Dendritic cell treated with granulocyte-macrophage colony-stimulating factor and Interleukin-4, amounts not matched to agents 40 ng/mL and 50 ng/mL, for 4 days (primary cell): Measurements from ENCODE around the gene DRC7.
"Not testable (repeated sequence)": the region's sequence is repeated elsewhere in the genome, so short reads cannot be mapped to it uniquely, and the experiment has no call there.

Source experiments
- H3K27ac Mint-ChIP-seq: one replicate; pipeline ENCODE4 v1.8.0; 2022; ENCODE audit warnings: mild to moderate bottlenecking, mixed read lengths
- H3K27me3 Mint-ChIP-seq: one replicate; pipeline ENCODE4 v1.8.0; 2022; ENCODE audit warnings: mild to moderate bottlenecking, mixed read lengths
- H3K36me3 Mint-ChIP-seq: one replicate; pipeline ENCODE4 v1.8.0; 2022; ENCODE audit warnings: low read depth, mixed read lengths
- H3K4me1 Mint-ChIP-seq: one replicate; pipeline ENCODE4 v1.8.0; 2022; ENCODE audit warnings: low read depth, mixed read lengths
- H3K4me3 Mint-ChIP-seq: one replicate; pipeline ENCODE4 v1.8.0; 2022; ENCODE audit warnings: mild to moderate bottlenecking, moderate library complexity, mixed read lengths
- H3K9me3 Mint-ChIP-seq: one replicate; pipeline ENCODE4 v1.8.0; 2022; ENCODE audit warnings: mixed read lengths
- intact Hi-C: fragments of 100-400 bp; cut with micrococcal nuclease; formaldehyde crosslinking; loops from one replicate; pipeline ENCODE4 v1.15.0; 2022

DRC7 gene

DNA sequence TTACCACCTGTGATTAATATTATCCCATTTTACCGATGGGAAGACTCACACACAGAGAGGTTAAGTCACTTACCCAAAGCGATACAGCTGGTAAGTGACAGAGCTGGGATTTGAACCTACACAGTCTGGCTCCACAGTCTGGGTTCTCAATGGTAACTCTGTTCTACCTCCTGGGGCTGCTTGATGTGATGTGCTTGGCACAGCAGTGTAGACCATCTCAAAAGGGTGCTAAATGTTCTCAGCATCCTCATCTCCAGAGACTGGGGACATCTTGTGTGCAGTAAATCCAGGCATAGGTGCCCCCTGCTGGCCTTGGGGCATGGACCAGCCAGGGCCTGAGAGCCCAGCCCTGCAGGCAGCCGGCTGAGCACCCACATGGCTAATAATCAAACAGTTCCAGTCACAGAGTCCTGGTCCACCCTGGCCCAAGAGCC lies 25.6 kb downstream of the DRC7 start:
- Mint-ChIP-seq H3K27ac (no peak overlapping the region), H3K36me3 (no peaks in the 10 kb centered on the region), H3K4me3 (no peak overlapping the region), H3K9me3 (no peaks in the 10 kb centered on the region), H3K27me3 (no peaks in the 10 kb centered on the region), H3K4me1 (no peaks in the 10 kb centered on the region)
- intact Hi-C loops = loop anchor here (1.0 to 5.0 kb wide), 3 partner anchors 71 to 143 kb away; no protein-coding TSS in a partner anchor

DNA sequence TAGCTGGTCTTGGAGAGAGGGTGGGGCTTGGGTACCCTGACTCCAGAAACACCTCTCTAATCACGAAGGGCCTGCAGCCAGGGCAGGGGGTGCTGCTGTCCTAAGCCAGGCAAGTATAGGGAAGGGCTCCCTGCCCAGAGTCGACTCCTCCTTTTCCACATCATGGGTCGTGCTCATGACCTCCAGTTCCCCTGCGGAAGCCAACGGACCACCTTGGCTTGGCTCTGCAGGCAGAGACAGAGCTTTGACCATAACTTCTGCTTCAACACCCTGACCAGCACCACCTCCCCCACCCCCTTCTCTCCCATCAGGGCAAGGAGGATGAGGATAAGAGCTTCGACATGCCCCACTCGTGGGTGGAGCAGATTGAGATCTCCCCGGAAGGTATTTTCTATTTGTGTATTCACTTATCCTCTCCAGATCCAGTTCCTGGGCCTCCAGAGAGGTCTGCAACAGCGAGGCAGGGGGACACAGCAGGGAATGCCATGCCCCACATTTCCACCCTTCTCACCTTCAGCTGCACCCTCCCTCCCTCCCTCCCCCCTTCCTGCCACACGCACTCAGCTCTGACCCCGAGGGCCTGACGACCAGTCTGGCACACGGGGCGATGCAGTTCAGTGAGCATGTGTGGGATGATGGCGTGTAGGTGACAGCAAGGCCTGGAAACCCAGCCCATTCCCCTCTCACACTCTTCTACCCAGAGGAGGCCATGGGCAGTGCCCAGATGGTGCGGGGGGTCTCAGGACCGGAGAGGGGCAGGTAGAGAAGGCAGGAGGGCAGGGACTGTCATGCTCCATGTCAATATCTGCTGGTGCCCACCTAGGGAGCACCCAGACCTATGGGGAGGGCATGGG lies 27.0 kb downstream of the DRC7 start:
- H3K4me3 Mint-ChIP-seq = no peak overlapping the region
- H3K27ac Mint-ChIP-seq = no peak overlapping the region
- no peaks in the 10 kb centered on the region for H3K36me3 Mint-ChIP-seq
- H3K4me1 Mint-ChIP-seq = no peaks in the 10 kb centered on the region
- H3K9me3 Mint-ChIP-seq = no peaks in the 10 kb centered on the region
- intact Hi-C loops = loop anchor here (2.0 to 5.0 kb wide), 2 partner anchors 129 to 145 kb away; no protein-coding TSS in a partner anchor
- H3K27me3 Mint-ChIP-seq = no peaks in the 10 kb centered on the region

DNA sequence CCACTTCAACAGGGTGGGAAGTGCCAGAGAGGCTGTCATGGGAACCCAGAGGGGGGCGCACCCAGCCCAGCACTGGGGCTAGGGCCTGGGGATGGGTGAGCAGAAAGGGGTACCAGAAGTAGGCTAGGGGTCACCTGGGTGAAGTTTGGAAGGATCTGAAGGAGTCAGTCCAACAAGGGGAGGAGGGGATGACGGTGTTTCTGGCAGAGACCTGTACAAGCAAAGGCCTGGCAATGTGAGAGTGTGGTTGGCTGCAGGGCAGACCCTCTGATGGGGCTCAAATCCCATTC lies 27.5 kb downstream of the DRC7 start:
- H3K4me3 Mint-ChIP-seq = no peak overlapping the region

DNA sequence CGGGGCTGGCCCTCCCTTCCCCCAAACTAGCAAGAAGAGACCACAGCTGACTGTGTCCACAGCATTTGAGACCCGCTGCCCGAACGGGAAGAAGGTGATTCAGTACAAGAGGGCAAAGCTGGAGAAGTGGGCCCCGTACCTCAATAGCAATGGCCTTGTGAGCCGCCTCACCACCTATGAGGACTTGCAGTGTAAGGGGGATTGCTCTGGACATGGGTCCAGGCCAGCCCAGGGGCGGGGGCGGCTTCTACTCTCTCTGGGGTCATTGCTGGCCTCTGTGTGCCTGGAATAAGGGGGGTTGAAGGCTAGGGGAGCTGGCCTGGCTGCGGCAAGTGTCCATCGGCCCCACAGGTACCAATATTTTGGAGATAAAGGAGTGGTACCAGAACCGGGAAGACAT lies 28.0 kb downstream of the DRC7 start:
- intact Hi-C loops = loop anchor here (5.0 kb wide), 1 partner anchor 130 kb away; no protein-coding TSS in a partner anchor
- no peaks in the 10 kb centered on the region for H3K9me3 Mint-ChIP-seq

More for the DNA sequence above, 27.5 kb downstream of the DRC7 start:
- Mint-ChIP-seq H3K9me3 (no peaks in the 10 kb centered on the region), H3K36me3 (no peaks in the 10 kb centered on the region), H3K27ac (no peak overlapping the region), H3K4me1 (no peaks in the 10 kb centered on the region), H3K27me3 (no peaks in the 10 kb centered on the region)
- intact Hi-C loops = loop anchor here (5.0 kb wide), 1 partner anchor 130 kb away; no protein-coding TSS in a partner anchor

GRCh38 chr16:57723170-57723569 lies 28.6 kb downstream of the DRC7 start:
- no peak overlapping the region for H3K4me3 Mint-ChIP-seq
- no peaks in the 10 kb centered on the region for H3K27me3 Mint-ChIP-seq
- H3K9me3 Mint-ChIP-seq = no peaks in the 10 kb centered on the region
- no peak overlapping the region for H3K27ac Mint-ChIP-seq
- no peaks in the 10 kb centered on the region for H3K36me3 Mint-ChIP-seq
- no peaks in the 10 kb centered on the region for H3K4me1 Mint-ChIP-seq
- intact Hi-C loops = loop anchor here (5.0 kb wide), 1 partner anchor 131 kb away; no protein-coding TSS in a partner anchor

More for the DNA sequence above, 28.0 kb downstream of the DRC7 start:
- Mint-ChIP-seq H3K27ac (no peak overlapping the region), H3K4me1 (no peaks in the 10 kb centered on the region), H3K36me3 (no peaks in the 10 kb centered on the region), H3K4me3 (no peak overlapping the region), H3K27me3 (no peaks in the 10 kb centered on the region)

- H3K36me3 Mint-ChIP-seq = no peaks in the 10 kb centered on the region
- no peak overlapping the region for H3K4me3 Mint-ChIP-seq
- intact Hi-C loops = loop anchor here (5.0 kb wide), 1 partner anchor 132 kb away; no protein-coding TSS in a partner anchor
- peaks cover 9% of the 10 kb centered on the region for H3K9me3 Mint-ChIP-seq
- no peaks in the 10 kb centered on the region for H3K4me1 Mint-ChIP-seq
- no peaks in the 10 kb centered on the region for H3K27me3 Mint-ChIP-seq
- no peak overlapping the region for H3K27ac Mint-ChIP-seq
Observed at GRCh38 chr16:57724531-57724930, 29.9 kb downstream of the DRC7 start.

DNA sequence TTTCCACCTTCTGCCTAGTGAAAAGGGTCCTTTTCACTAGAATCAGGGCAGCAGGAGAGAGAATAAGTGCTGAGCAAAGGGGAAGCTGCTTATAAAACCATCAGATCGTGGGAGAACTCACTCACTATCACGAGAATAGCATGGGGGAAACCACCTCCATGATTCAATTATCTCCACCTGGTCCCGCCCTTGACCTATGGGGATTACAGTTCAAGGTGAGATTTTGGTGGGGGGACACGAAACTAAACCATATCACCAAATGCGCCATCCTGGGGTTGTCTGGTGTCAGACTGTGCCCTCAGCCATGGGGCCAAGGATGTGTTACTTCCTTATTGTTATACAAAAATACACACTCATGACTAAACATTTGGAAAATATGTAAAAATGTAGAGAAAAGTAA lies 30.5 kb downstream of the DRC7 start:
- Mint-ChIP-seq H3K4me1 (no peaks in the 10 kb centered on the region), H3K27me3 (no peaks in the 10 kb centered on the region), H3K9me3 (peaks cover 10% of the 10 kb centered on the region), H3K36me3 (no peaks in the 10 kb centered on the region), H3K27ac (no peak overlapping the region), H3K4me3 (no peak overlapping the region)
- intact Hi-C loops = no loop called here

DNA sequence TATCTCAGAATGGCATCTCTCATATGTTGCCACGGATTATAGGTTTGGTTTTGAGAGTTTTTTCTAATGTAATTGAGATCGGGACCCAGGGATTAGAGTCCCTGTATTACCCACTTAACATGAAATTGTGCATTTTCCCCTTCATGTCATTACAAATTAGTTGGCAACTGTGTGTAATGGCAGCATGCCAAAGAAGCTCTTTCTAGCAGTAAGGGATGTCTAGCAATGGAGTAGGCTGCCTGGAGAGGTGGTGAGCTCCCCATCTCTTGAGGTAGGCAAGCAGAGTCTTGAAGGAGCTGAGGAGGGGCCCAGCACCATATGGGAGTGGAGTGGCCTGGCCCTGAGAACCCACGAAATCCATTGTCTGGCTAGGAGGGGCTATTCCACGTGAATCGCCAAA lies 30.9 kb downstream of the DRC7 start:
- intact Hi-C loops = no loop called here
- Mint-ChIP-seq H3K4me1 (no peaks in the 10 kb centered on the region), H3K27ac (no peak overlapping the region), H3K27me3 (no peaks in the 10 kb centered on the region), H3K36me3 (no peaks in the 10 kb centered on the region), H3K9me3 (peaks cover 10% of the 10 kb centered on the region), H3K4me3 (no peak overlapping the region)

DNA sequence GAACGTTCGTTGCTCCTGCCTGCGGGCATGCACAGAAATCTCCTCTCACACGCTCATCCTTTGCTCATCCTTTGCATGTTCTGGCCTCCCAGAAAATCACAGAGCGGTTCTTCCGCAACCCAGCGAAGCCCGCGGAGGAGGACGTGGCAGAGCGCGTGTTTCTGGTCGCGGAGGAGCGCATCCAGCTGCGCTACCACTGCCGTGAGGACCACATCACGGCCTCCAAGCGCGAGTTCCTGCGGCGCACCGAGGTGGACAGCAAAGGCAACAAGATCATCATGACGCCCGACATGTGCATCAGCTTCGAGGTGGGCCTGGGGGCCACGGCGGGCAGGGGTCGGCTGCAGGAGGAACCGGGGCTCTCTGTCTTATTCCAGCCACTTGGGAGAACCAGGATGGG lies 31.4 kb downstream of the DRC7 start:
- Mint-ChIP-seq H3K4me1 (no peaks in the 10 kb centered on the region), H3K36me3 (no peaks in the 10 kb centered on the region), H3K27me3 (no peaks in the 10 kb centered on the region), H3K9me3 (peaks cover 10% of the 10 kb centered on the region), H3K27ac (no peak overlapping the region), H3K4me3 (no peak overlapping the region)
- intact Hi-C loops = no loop called here

DNA sequence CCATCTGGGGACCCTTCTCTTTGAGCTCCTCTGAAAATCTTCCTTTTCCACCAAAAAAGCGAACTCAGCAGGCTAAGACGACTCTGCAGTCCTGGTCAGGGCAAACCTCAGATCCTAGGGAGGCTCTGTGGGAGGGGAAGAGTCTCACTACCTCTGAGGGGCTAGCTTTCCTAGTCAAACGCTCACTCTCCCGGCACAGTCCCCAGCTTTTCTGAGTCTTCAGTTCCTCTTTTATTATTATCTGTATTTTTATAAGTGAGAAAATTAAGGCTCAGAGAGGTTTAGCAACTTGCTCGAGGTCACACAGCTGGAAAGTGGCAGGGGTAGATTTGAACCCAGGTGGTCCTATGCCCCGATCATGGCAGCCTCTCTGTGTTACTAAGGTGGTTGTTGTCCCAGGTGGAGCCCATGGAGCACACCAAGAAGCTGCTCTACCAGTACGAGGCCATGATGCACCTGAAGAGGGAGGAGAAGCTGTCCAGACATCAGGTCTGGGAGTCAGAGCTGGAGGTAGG lies 31.9 kb downstream of the DRC7 start:
- no peaks in the 10 kb centered on the region for H3K27me3 Mint-ChIP-seq
- peaks cover 10% of the 10 kb centered on the region for H3K9me3 Mint-ChIP-seq
- intact Hi-C loops = no loop called here
- no peak overlapping the region for H3K4me3 Mint-ChIP-seq
- peaks cover 4% of the 10 kb centered on the region for H3K4me1 Mint-ChIP-seq
- no peak overlapping the region for H3K27ac Mint-ChIP-seq
- H3K36me3 Mint-ChIP-seq = no peaks in the 10 kb centered on the region

- no peak overlapping the region for H3K4me3 Mint-ChIP-seq
- H3K9me3 Mint-ChIP-seq = peaks cover 10% of the 10 kb centered on the region
- H3K4me1 Mint-ChIP-seq = peaks cover 6% of the 10 kb centered on the region
- intact Hi-C loops = no loop called here
- no peaks in the 10 kb centered on the region for H3K36me3 Mint-ChIP-seq
- H3K27ac Mint-ChIP-seq = no peak overlapping the region
- H3K27me3 Mint-ChIP-seq = no peaks in the 10 kb centered on the region
Observed at GRCh38 chr16:57727610-57728009, 33.0 kb downstream of the DRC7 start.

DNA sequence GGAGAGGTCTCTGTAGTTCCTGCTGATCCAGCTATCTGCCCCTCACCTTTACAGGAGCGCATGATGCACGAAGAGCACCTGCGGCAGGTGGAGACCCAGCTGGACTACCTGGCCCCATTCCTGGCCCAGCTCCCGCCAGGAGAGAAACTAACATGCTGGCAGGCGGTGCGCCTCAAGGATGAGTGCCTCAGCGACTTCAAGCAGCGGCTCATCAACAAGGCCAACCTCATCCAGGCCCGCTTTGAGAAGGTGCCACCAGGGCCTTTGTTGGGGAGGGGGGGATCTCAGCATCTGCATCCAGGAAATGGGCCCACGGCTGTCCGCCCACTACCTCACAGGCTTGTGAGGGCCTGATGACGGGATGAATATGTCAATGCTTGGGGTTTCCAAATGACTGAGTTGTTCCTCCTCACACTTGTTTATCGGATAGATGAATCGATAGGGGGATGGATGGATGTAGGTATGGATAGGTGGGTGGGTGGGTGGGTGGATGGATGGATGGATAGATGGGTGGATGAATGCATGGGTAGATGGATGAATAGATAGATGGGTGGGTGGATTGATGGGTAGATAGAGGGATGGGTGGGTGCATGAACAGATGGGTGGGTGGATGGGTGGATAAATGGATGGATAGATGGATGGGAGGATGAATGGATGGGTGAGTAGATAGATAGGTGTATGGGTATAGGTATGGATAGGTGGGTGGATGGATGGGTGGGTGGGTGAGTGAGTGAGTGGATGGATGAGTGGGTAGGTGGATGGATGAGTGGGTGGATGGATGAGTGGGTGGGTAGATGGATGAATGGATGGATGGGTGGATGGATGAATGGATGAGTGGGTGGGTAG lies 34.0 kb downstream of the DRC7 start:
- no peak overlapping the region for H3K4me3 Mint-ChIP-seq
- no peaks in the 10 kb centered on the region for H3K36me3 Mint-ChIP-seq
- H3K27ac Mint-ChIP-seq = no peak overlapping the region
- peaks cover 10% of the 10 kb centered on the region for H3K9me3 Mint-ChIP-seq
- intact Hi-C loops = no loop called here
- no peaks in the 10 kb centered on the region for H3K27me3 Mint-ChIP-seq
- H3K4me1 Mint-ChIP-seq = peaks cover 11% of the 10 kb centered on the region

DNA sequence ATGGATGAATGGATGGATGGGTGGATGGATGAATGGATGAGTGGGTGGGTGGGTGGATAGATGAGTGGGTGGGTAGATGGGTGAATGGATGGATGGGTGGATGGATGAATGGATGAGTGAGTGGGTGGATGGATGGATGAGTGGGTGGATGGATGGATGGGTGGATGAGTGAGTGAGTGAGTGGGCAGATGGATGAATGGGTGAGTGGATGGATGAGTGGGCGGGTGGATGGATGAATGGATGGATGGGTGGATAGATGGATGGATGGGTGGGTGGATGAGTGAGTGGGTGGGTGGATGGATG lies 34.5 kb downstream of the DRC7 start:
- Mint-ChIP-seq H3K9me3 (peaks cover 10% of the 10 kb centered on the region), H3K36me3 (no peaks in the 10 kb centered on the region), H3K4me1 (peaks cover 12% of the 10 kb centered on the region), H3K27me3 (no peaks in the 10 kb centered on the region), H3K27ac (no peak overlapping the region), H3K4me3 (no peak overlapping the region)
- intact Hi-C loops = no loop called here

DNA sequence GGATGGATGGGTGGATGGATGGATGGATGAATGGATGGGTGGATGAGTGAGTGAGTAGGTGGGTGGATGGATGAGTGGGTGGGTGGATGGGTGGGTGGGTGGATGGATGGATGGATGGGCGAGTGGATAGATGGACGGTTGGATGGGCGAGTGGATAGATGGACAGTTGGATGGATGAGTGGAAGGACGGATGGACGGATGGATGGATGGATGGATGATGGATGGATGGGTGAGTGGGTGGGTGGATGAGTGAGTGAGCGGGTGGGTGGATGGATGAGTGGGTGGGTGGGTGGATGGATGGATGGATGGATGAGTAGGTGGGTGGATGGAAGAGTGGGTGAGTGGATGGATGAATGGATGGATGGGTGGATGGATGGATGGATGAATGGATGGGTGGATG lies 35.2 kb downstream of the DRC7 start:
- not testable (repeated sequence) for H3K4me3 Mint-ChIP-seq, H3K27me3 Mint-ChIP-seq, H3K36me3 Mint-ChIP-seq, H3K9me3 Mint-ChIP-seq, H3K27ac Mint-ChIP-seq
- intact Hi-C loops = loop anchor here (10.0 kb wide), 2 partner anchors 165 to 395 kb away; partner anchors contain the start of gene CFAP20
- peaks cover 18% of the 10 kb centered on the region for H3K4me1 Mint-ChIP-seq
